CD1c-positive myeloid dendritic cell (primary cell): Measurements from ENCODE around the gene TMEM247.
"Not testable (repeated sequence)": the region's sequence is repeated elsewhere in the genome, so short reads cannot be mapped to it uniquely, and the experiment has no call there.

ENCODE experiments used
- DNase-seq: peaks from one replicate; pipeline ENCODE4 v3.0.0-alpha.2; 2016; ENCODE audit errors: extremely low spot score

TMEM247 gene

DNA sequence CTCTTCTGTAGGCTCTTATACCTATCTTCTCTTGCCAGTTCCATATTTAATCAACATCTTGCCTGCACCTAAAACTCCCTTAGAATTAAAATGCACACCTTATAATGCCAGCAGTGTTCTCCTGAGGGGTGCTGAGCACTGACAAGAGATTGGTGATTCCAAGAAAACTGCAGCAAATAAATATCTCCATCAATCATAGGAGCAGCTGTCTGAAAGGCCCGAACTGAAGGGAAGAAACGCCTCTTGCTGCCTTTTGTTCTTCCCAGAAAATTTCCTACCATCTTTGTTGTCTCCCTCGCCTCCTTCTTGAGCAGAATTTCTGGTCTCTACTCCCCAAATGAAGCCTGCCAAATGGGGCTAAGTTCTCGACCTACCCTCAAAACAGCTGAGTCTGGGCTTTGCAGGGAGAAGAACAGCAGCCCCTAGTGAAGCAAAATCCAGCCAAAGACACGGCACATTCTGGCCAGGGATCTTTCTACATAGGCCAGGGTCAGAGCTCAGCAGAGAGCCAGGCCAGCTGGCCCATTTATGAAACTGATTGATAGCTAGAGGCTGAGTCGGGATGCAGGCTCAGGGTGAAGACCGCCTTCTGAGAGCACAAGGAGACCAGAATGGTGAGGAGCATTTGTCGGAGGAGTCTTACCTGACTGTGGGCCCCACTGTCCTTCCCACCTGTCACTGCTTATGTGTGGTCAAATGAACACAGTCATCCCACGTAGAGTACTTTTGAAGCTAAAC lies 20.4 kb upstream of the TMEM247 start:
- DNase-seq = no peak

DNA sequence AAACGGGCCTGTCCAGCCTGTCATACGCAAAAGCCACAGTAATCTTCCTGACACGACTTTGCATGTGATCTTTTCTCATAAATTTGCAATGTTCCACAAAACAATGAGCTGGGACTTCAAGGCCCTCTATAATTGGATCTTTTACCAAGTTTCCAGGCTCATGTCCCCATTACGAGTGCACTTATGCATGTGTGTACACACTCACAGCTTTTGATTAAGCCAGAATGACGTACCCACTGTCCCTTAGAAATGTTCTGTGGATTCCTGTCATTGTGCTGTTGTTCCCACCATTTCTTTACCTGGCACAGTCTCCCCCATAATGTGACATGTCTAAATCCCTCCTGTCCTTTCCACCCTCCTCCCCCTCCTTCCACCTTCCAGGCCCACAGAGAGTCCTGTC lies 19.7 kb upstream of the TMEM247 start:
- no peak for DNase-seq

DNA sequence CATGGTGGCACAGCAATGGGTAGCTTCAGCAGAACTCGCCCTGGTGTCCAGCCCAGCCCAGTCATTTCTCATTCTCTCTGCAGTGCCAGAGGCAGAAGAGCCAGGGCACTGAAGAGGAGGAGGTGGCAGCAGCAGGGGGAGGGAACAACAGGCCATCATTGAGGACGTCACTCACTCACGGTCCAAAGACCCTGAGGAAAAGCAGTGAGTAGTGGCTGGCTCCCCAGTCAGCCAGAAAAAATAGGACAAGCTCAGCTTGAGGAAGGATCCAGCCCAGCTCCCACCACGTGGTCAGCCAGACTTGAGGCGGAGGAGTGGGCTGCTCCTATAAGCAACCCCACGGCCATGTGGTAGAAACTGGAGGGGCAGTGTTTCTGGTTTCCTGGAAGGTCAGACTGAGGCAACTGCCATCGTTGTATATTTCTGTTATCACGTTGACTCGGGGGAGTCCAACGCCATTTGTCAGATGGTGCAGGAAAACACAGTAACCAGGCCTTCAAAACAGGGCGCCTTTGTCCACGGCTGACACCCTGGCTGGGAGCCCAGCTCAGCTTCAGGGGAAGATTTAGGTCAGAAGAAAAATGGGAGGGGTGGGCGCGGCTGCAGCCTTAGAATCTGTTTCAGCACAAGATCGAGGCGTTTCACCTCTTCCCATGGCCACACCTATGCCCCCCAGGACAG lies 19.0 kb upstream of the TMEM247 start:
- no peak for DNase-seq

DNA sequence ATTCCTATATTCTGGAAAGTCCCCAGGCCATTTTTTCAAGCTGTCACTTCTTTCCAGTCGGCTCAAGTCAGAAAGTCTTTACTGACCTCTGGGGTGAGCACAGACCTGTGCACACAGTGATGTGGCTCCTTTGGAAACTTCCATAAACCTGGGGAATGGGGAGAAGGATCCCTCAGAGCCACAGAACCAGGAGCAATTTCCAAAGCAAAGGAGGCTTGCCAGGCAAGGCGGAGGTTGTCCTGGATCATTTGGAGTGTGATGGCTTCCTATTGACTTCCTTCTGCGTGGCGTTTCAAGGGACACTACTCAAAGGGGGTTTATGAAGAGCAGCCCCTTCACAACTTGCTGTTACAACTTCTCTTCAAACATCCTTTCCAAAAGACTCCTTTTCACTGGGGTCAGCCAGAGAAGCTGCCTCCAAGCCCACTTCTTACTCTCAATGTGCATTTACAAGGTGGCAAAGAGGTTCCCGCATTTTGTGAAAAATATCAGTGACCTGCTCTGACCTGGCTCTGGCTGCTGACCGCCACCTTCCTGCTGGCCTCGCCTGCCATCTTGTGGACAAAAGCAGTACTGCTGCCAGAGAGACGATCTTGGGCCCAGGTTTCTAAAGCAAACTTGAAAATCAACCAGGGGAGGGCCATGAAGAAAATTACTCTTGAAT lies 18.2 kb upstream of the TMEM247 start:
- DNase-seq = peak; percentile 79

DNA sequence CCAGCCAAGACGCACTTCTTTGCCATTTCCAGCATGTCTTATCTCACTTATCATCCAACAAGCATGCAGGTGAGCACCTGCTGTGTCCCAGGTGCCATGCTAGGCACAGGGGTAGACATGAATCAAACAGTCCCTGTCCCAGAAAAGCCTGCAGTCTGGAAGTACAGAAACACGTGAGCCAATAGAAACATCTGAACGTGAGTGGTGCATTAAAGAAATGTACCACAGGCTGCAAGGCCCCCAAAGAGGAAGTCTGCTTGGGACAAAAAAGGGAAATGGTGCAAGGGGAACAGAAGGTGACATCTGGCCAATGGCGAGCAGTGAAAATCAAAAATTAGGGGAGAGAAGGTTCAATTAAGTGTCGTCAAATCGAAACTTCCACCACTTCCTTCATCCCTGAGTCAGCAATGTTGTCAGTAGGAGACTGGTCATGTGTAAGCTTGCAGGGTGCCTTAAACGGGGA lies 17.6 kb upstream of the TMEM247 start:
- peak; percentile 95 for DNase-seq

DNA sequence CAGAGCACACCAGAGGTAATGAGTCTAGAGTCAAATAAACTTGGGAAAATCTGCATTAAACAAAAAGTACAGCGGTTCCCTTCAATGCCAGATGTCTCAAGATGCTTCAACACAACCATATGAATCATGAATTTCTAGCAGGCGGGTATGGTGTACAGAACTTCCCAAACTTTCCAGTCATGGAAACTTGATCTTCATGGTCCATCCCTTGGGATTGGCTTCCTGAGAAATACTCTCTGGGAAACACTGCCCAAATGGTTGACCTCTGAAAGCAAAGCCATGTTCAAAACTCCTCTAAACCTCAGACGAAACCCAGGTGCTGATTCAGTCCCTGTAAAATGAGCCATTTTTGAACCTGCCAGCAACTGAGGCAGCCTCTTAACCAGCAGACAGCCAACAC lies 16.4 kb upstream of the TMEM247 start:
- DNase-seq = no peak

DNA sequence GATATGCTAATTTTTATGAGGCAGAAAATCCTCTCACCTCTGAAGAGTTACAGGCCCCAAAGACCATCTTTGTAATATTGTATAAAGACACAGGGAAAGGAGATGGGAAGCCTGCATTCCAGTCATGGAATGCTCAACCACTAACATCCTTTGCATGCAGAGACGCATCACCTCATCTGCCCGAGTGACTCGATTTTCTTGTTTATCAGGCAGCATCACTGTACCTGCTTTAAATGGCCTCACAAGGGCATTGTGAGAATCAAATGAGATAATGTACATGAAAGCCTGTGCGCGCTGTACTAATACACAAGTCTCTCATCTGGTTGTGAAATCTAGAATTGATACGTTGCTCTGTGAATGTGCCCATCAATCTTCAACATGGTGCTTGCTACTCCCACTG lies 10.2 kb upstream of the TMEM247 start:
- DNase-seq = no peak

DNA sequence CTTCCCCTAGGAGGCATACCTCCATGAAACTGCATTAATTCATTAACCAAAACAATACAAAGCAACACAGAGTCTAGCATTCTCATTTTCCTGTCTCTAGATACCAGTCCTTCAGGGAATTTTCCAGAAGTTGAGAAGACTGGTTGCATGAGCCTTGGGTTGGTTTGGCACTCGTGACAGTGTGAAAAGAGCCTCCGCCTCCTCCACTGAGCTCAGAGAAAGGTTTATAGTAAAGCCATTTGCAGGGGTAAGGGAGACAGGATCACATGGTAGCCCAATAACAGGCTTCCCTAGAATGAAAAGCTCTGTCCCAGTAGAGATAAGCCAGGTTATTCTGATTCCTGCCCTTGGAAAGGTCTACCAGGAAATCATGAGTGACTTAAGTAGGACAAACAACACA lies 9.7 kb upstream of the TMEM247 start:
- no peak for DNase-seq

DNA sequence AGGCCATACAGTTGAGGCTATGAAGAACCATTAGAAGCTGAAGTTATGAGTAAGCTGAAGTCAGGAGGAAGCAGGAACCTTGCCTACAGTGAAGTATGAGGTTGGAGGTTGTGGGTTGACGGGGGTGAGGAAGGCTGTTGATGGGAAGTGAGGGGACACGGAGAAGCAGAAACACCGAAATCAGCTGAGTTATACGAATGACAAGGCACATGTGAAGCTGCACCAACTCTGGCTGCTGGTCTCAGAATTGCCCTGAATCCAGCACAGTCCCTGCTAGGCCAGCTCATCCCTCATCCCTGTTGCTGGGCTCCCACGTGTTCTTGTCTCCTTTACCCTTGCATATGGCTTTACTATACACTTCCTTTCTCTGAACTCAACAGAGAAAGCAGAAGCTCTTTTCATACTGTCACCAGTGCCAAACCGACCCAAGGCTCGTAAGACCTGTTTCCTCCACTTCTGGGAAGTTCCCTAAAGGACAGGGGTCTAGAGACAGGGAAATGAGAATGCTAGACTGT lies 9.2 kb upstream of the TMEM247 start:
- DNase-seq = peak; percentile 92

DNA sequence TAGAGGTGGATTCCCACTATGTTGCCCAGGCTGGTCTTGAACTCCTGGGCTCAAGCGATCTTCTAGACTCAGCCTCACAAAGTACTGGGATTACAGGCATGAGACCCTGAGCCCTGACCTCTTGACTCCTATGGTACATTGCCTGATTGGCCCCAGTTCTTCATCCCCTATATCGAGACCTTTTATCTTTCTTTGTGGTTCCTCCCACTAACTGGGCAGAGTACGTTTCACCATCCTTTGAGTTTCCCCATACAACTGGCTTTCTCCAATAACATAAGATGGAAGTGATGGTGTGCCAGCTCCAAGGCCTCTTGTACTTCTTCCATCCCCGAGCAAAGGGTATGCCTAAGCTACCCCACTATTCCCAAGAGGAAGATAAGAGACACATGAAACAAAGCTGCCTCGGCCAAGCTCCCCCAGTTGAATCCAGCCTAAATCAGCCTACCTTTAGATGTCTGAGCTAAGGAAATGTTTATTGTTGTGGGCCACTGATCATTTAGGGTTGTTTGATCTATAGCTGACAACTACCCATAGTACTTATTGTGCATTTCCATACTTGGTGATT lies 8.3 kb upstream of the TMEM247 start:
- peak; percentile 44 for DNase-seq

DNA sequence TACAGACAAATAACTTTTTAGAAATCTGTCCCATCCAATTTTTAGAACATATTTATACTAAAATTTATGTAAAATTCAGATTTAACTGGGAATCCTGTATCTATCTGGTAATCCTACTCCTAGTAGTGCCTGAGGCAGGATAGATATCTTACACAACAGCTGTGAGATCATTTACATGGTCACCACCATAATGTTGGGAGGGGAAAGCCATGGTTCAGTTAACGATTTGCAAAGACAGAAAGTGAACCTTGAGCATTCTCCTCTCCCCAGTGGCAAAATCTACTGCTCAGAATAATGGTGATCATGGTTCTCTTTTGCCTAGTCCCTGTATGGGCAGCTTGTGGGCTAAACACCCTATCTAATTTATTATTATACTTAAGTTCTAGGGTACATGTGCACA lies 7.7 kb upstream of the TMEM247 start:
- DNase-seq = no peak

DNA sequence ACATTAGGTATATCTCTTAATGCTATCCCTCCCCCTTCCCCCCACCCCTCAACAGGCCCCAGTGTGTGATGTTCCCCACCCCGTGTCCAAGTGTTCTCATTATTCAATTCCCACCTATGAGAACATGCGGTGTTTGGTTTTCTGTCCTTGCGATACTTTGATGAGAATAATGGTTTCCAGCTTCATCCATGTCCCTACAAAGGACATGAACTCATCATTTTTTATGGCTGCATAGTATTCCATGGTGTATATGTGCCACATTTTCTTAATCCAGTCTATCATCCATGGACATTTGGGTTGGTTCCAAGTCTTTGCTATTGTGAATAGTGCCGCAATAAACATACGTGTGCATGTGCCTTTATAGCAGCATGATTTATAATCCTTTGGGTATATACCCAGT lies 7.2 kb upstream of the TMEM247 start:
- not testable (repeated sequence) for DNase-seq

DNA sequence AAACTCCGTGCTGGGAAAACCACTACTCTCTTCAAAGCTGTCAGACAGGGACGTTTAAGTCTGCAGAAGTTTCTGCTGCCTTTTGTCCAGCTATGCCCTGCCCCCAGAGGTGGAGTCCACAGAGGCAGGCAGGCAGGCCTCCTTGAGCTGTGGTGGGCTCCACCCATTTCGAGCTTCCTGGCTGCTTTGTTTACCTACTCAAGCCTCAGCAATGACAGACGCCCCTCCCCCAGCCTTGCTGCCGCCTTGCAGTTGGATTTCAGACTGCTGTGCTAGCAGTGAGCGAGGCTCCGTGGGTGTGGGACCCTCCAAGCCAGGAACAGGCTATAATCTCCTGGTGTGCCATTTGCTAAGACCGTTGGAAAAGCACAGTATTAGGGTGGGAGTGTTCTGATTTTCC lies 1.9 kb upstream of the TMEM247 start:
- not testable (repeated sequence) for DNase-seq

DNA sequence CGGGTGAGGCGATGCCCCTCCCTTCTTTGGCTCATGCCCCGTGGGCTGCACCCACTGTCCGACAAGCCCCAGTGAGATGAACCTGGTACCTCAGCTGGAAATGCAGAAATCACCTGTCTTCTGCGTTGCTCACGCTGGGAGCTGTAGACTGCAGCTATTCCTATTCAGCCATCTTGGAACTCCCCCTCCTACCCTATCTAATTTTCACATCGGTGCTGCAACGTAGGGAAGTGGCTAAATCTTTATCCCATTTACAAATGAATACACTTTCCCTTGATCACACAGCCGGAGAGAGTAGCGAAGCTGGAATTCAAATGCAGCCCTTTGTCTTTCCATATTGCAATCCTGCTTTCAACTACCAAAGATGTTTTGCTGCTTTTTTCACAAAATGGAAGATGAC lies 1.4 kb upstream of the TMEM247 start:
- no peak for DNase-seq

DNA sequence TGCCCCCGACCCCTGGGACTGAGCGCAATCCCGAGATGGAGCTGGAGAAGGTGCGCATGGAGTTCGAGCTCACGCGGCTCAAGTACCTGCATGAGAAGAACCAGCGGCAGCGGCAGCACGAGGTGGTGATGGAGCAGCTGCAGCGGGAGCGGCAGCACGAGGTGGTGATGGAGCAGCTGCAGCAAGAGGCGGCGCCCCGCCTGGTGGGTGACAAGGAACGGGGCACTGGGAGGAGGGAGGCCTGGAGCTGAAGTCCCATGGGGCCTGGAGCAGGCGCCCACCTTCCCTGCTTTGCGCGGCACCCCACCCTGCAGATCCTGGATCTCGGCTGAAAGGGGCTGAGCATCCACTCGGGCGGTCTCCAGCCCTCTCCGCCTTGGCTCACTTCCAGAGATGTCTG lies 1.2 kb downstream of the TMEM247 start:
- DNase-seq = no peak

DNA sequence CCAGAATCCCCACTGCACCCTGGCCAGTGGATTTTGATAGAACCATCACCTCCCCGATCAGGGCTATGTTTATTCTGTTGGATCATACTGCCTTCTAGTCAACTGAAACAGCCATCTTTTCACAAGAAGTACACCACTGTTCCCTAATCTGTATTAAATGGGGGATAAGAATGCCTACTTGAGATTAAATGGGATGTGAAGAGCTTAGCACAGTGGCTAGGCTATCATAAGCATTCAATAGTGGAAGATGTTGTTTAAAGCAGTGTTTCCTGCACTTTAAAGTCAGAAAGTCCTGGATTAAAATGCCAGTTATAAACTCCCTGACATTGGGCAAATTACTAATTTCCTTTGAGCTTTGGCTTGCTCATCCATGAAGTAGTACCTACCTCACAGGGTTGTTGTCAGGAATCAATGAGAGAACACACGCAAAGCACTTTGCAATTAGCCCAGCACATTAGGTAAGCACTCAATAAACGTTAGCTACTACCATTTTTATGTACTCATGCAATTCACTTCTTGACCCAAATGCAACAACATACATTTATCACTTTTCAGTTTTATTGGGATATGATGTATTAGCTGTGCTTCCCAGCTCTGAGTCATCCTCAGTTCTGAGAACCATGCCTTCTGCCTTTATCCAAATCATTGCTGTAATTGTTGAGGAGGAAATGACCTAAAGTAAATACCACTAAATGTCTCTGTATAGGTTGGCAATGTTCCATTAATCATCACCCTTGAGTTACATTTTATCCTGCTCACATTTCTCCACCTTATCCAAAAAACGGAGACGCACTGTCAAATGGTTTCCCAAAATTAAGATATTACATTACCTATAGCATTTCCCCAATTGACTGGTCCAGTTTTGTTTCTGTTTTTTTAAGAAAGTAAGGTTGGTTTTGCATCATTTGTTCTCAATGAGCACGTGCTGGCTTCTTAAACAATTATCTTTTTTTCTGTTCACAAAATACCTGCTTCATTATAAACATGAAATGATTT lies 2.1 kb downstream of the TMEM247 start:
- DNase-seq = peak; percentile 36

DNA sequence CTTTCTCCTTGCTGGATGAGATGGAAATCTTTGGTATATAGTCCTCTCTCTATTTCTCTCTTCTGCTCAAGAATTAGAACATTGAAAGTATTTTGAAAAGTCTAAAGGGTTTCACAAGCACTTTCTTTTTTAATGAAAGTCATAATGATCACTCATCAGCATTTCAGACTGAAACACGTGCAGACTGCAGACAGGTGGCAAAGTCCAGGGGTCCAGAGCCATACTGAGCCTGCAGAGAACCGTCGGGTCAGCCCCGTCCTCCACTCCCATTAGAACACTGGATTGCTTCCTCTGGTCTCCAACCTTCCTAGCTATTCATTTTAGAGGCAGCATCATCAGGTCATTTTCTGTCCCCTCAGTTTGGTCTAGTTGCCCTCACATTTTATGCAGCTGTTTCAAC lies 3.1 kb downstream of the TMEM247 start:
- DNase-seq = no peak

DNA sequence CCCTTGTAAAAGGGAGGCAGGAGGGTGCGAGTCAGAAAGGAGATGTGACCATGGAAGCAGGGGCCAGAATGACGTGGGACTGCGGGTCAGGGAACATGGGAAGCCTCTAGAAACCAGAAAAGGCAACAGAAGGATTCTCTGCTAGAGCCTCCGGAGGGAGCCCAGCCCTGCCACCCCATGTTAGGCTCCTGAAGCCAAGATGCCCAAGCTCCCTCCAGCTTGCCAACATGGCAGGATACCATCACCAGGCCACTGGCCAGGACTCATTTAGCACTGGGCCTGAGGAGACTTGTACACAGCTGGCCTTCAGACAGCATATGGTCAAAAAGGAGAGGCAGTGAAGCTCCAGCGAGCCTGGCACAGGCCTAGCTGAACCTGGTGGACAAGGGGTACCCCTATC lies 5.6 kb downstream of the TMEM247 start:
- DNase-seq = no peak

DNA sequence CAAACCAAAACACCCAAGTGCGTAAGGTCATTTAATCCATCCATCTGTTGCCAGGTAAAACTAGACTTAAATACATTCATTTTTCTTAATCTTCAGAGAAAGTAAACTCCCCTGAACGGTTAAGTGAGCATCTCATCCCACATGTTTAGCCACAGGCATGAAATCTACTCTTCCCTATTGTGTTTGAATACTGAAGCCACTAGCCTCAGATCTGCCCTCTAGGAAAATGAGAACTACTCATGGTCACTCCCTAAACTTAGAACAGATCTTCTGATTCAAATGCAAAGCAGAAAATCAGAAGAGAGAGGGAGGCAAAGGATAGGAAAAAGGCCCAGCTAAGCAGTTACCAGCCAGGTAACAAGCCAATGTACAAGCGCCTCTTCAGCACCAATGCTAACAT lies 7.1 kb downstream of the TMEM247 start:
- DNase-seq = no peak

DNA sequence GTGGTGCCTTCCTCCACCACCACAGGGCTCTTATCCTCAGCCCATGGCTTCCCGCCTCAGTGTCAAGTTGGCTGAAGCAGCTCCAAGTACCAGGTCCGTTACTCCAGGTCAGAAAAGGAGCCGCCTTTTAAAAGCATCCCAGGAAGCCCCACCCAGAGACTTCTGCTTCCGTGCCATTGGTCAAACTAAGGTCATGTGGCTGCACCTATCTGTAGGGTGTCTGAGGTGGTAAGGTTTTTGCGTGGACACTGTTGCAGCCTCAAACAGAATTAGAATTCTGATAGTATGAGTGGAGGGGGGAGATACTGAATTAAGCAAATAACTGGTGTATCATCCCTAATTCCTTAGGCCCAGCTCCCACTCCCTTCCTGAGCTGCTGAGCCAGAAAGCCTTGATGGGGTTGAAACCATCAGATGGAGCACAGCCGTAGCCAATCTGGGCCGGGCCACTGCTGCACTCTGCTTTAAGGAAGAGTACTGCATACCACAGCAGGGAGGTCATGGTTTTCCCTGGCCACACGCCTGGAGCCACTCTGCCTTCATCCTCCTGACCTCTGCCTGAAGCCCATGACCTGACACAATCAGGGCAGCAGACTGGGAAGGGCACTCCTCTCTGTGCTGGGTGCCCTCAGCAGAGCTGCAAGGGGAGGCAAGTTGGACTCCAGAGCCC lies 8.4 kb downstream of the TMEM247 start:
- no peak for DNase-seq

DNA sequence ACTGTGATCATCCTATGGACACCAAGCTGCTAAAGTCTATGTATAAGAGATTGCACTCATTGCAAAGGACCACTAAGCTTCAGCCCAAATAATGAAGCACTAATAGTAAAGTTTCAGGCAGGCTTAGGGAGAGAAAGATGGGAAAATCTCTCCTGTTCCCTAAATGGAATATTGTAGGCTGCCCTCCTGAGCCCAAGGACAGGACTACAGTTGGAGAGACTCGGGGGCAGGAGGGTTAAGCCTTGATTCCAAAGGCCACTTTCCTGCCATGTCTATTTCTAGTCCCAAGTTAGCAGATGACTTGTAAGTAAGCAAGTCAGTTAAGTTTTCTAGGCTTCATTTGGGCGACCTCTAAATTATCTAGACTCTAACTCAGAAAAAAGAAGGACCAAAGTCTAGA lies 9.0 kb downstream of the TMEM247 start:
- no peak for DNase-seq
